Astrocyte (in vitro differentiated cells and primary cell): Measurements from ENCODE around the gene FHIP1B. TPM values are rescaled to one million over a fixed set of nuclear protein-coding genes. Genes with fewer than 3 reads are reported as not detected.
A peak's percentile ranks its signal among the peaks of the same experiment; 100 is the strongest.

ENCODE experiments used
- DNase-seq: peaks from one replicate; pipeline ENCODE4 v3.0.0-alpha.2; 2010; ENCODE audit warnings: low read depth
- FAIRE-seq: peaks from 2 replicates; lab custom pipeline; 2011; peaks lifted over from hg19 to GRCh38; lab: Jason Lieb, UNC
- H2AFZ ChIP-seq: 2 replicates; pipeline ENCODE4 v1.6.0; 2012; ENCODE audit warnings: low read depth, low read length, inconsistent platforms
- H3K27ac ChIP-seq: 2 replicates; pipeline ENCODE4 v1.5.1; 2011; ENCODE audit warnings: low read depth, low read length, inconsistent platforms
- H3K27me3 ChIP-seq: 2 replicates; pipeline ENCODE4 v1.6.0; 2011; ENCODE audit warnings: low read length, inconsistent platforms; ENCODE audit not compliant: insufficient read depth
- H3K36me3 ChIP-seq: 2 replicates; pipeline ENCODE4 v1.5.1; 2011; ENCODE audit warnings: low read length, inconsistent platforms; ENCODE audit not compliant: insufficient read depth
- H3K4me1 ChIP-seq: 2 replicates; pipeline ENCODE4 v1.5.1; 2011; ENCODE audit warnings: low read length, inconsistent platforms; ENCODE audit not compliant: insufficient read depth
- H3K4me2 ChIP-seq: 2 replicates; pipeline ENCODE4 v1.6.0; 2012; ENCODE audit warnings: low read length, inconsistent platforms
- H3K4me3 ChIP-seq: 2 replicates; pipeline ENCODE4 v1.5.1; 2011; ENCODE audit warnings: low read depth, mild to moderate bottlenecking, low read length, inconsistent platforms; ENCODE audit not compliant: insufficient read depth
- H3K79me2 ChIP-seq: 2 replicates; pipeline ENCODE4 v1.6.0; 2012; ENCODE audit warnings: mild to moderate bottlenecking, low read length, inconsistent platforms; ENCODE audit not compliant: insufficient read depth
- H3K9ac ChIP-seq: 2 replicates; pipeline ENCODE4 v1.6.0; 2012; ENCODE audit warnings: mild to moderate bottlenecking, low read length, inconsistent platforms
- H3K9me3 ChIP-seq: 2 replicates; pipeline ENCODE4 v1.5.1; 2012; ENCODE audit warnings: low read depth, mild to moderate bottlenecking, low read length, inconsistent platforms; ENCODE audit not compliant: insufficient read depth
- H4K20me1 ChIP-seq: 2 replicates; pipeline ENCODE4 v1.6.0; 2012; ENCODE audit warnings: low read length, inconsistent platforms; ENCODE audit not compliant: insufficient read depth
- H3K27ac Mint-ChIP-seq: one replicate; pipeline ENCODE4 v1.8.0; 2021; ENCODE audit warnings: mild to moderate bottlenecking, mixed read lengths; ENCODE audit not compliant: unreplicated experiment
- H3K27me3 Mint-ChIP-seq: one replicate; pipeline ENCODE4 v1.8.0; 2021; ENCODE audit warnings: low read depth, mixed read lengths; ENCODE audit not compliant: unreplicated experiment
- H3K36me3 Mint-ChIP-seq: one replicate; pipeline ENCODE4 v1.8.0; 2021; ENCODE audit warnings: low read depth, mixed read lengths; ENCODE audit not compliant: unreplicated experiment
- H3K4me1 Mint-ChIP-seq: one replicate; pipeline ENCODE4 v1.8.0; 2021; ENCODE audit warnings: low read depth, mixed read lengths; ENCODE audit not compliant: unreplicated experiment
- H3K4me3 Mint-ChIP-seq: one replicate; pipeline ENCODE4 v1.8.0; 2021; ENCODE audit warnings: mild to moderate bottlenecking, moderate library complexity, mixed read lengths; ENCODE audit not compliant: unreplicated experiment
- H3K9me3 Mint-ChIP-seq: one replicate; pipeline ENCODE4 v1.8.0; 2021; ENCODE audit warnings: mild to moderate bottlenecking, mixed read lengths; ENCODE audit not compliant: unreplicated experiment
- EZH2 ChIP-seq: IDR thresholded peaks from 2 replicates; pipeline ENCODE4 v1.6.1; 2012; ENCODE audit warnings: mild to moderate bottlenecking, low read length, inconsistent platforms; ENCODE audit not compliant: insufficient read depth
- total RNA-seq: library from RNA; stranded (reverse); gene quantifications from 2 replicates; pipeline ENCODE4 v1.2.1, GENCODE V29; 2021
- TF ChIP-seq, protein P1 (sequence below): IDR thresholded peaks from 2 replicates; pipeline ENCODE4 v1.5.1; 2011; ENCODE audit warnings: low read depth, mild to moderate bottlenecking, inconsistent platforms, low read length, moderate library complexity; ENCODE audit not compliant: insufficient read depth

Gene FHIP1B
- total RNA-seq, 1 donor from 2014 or later: 19.6 TPM

DNA sequence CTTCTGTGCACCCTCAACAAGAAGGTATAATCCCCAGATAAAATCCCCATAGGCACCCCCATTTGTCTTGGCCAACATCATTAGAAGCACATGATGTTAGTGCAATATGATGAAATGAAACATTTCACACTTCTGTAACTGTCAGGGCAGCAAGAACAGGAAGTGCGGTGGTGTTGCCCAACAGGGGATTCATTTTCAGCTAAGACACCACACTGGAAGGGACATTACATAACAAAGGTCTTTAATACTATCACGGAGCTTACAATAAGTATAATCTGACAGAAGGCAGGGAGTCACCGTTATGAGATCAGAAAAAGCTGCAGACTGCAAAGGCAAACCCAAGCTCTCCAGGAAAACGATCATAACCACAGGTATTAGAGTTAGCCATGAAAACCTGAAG is 33.5 kb downstream of the FHIP1B start:
- Mint-ChIP-seq H3K9me3 (peaks cover 1% of the 10 kb centered on the region), H3K36me3 (peaks cover 8% of the 10 kb centered on the region), H3K27ac (no peak overlapping the region), H3K4me1 (peaks cover 28% of the 10 kb centered on the region), H3K4me3 (no peak overlapping the region), H3K27me3 (no peaks in the 10 kb centered on the region)
- Histone ChIP-seq H3K36me3 (no peaks in the 10 kb centered on the region), H3K9ac (no peak overlapping the region), H3K9me3 (no peaks in the 10 kb centered on the region), H3K4me2 (no peak overlapping the region), H4K20me1 (no peaks in the 10 kb centered on the region), H3K4me1 (no peaks in the 10 kb centered on the region), H3K27me3 (no peaks in the 10 kb centered on the region), H3K27ac (no peak overlapping the region), H3K79me2 (no peaks in the 10 kb centered on the region), H2AFZ (no peak overlapping the region), H3K4me3 (no peak overlapping the region)
- DNase-seq (peak; percentile 28), FAIRE-seq (no peak)
- no peak for TF ChIP-seq EZH2
- TF ChIP-seq, protein P1, sequence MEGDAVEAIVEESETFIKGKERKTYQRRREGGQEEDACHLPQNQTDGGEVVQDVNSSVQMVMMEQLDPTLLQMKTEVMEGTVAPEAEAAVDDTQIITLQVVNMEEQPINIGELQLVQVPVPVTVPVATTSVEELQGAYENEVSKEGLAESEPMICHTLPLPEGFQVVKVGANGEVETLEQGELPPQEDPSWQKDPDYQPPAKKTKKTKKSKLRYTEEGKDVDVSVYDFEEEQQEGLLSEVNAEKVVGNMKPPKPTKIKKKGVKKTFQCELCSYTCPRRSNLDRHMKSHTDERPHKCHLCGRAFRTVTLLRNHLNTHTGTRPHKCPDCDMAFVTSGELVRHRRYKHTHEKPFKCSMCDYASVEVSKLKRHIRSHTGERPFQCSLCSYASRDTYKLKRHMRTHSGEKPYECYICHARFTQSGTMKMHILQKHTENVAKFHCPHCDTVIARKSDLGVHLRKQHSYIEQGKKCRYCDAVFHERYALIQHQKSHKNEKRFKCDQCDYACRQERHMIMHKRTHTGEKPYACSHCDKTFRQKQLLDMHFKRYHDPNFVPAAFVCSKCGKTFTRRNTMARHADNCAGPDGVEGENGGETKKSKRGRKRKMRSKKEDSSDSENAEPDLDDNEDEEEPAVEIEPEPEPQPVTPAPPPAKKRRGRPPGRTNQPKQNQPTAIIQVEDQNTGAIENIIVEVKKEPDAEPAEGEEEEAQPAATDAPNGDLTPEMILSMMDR: no peak

DNA sequence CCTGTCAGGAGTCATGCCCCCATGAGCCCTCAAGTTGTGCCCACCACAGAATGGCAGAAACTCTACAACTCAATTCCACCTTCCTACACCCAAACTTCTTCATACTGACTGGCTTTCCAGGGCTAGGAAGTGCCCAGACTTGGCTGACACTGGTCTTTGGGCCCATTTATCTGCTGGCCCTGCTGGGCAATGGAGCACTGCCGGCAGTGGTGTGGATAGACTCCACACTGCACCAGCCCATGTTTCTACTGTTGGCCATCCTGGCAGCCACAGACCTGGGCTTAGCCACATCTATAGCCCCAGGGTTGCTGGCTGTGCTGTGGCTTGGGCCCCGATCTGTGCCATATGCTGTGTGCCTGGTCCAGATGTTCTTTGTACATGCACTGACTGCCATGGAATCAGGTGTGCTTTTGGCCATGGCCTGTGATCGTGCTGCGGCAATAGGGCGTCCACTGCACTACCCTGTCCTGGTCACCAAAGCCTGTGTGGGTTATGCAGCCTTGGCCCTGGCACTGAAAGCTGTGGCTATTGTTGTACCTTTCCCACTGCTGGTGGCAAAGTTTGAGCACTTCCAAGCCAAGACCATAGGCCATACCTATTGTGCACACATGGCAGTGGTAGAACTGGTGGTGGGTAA is 35.1 kb downstream of the FHIP1B start, which contains the start of gene OR52W1:
OR52W1 (plus strand) TSS at position 51 of the 637 bp plus-strand sequence; CDS start at position 51, 0 bp downstream.
- H3K27me3 ChIP-seq: no peaks in the 10 kb centered on the region
- no peaks in the 10 kb centered on the region for H3K79me2 ChIP-seq
- no peak within 1 kb of the TSS for H3K27ac ChIP-seq

More for the DNA sequence above, 35.1 kb downstream of the FHIP1B start, which contains the start of gene OR52W1:
- DNase-seq (no peak), FAIRE-seq (no peak)
- no peak within 1 kb of the TSS for H3K4me3 Mint-ChIP-seq
- no peaks in the 10 kb centered on the region for H4K20me1 ChIP-seq
- no peak within 1 kb of the TSS for H3K4me2 ChIP-seq
- TF ChIP-seq, protein P1: no peak
- TF ChIP-seq EZH2: no peak
- H3K4me3 ChIP-seq: no peak within 1 kb of the TSS
- H3K27me3 Mint-ChIP-seq: peaks cover 3% of the 10 kb centered on the region
- H3K36me3 Mint-ChIP-seq: peaks cover 4% of the 10 kb centered on the region
- no peak within 1 kb of the TSS for H2AFZ ChIP-seq
- H3K9me3 Mint-ChIP-seq: peaks cover 2% of the 10 kb centered on the region
- H3K9me3 ChIP-seq: no peaks in the 10 kb centered on the region
- H3K4me1 ChIP-seq: no peaks in the 10 kb centered on the region
- no peak within 1 kb of the TSS for H3K9ac ChIP-seq
- H3K27ac Mint-ChIP-seq: no peak within 1 kb of the TSS
- no peaks in the 10 kb centered on the region for H3K36me3 ChIP-seq
- peaks cover 25% of the 10 kb centered on the region for H3K4me1 Mint-ChIP-seq
